WTC11 (cell line): ENCODE data around the gene FXYD6. TPM values are rescaled to one million over a fixed set of nuclear protein-coding genes. Genes with fewer than 3 reads are reported as not detected.

Experiments used
- ATAC-seq: fragments of 200-7000 bp; cut with Tn5 transposase; 2 replicates; pipeline ENCODE4 v1.10.0; 2021; ENCODE audit warnings: mild to moderate bottlenecking, moderate library complexity
- CTCF ChIA-PET: fragments of 300-600 bp; sonication (Branson Sonifier 250); formaldehyde crosslinking; loops from one replicate; lab custom pipeline; 2021; ENCODE audit warnings: antibody characterized with exemption; lab: Charles Lee
- POLR2A ChIA-PET: fragments of 350-600 bp; sonication (Branson Sonifier 250); formaldehyde crosslinking; loops from one replicate; lab custom pipeline; 2021; ENCODE audit warnings: antibody characterized with exemption; lab: Charles Lee
- DNase-seq: peaks from one replicate; pipeline ENCODE4 v3.0.0; 2021; ENCODE audit warnings: low spot score
- H3K27ac Mint-ChIP-seq: 2 replicates; pipeline ENCODE4 v1.8.0; 2021; ENCODE audit warnings: mixed read lengths
- H3K27me3 Mint-ChIP-seq: 2 replicates; pipeline ENCODE4 v1.8.0; 2021; ENCODE audit warnings: low read depth, mild to moderate bottlenecking, moderate library complexity, mixed read lengths
- H3K36me3 Mint-ChIP-seq: 2 replicates; pipeline ENCODE4 v1.8.0; 2021; ENCODE audit warnings: mixed read lengths
- H3K4me1 Mint-ChIP-seq: 2 replicates; pipeline ENCODE4 v1.8.0; 2022; ENCODE audit warnings: mixed read lengths
- H3K4me3 Mint-ChIP-seq: 2 replicates; pipeline ENCODE4 v1.8.0; 2021; ENCODE audit warnings: mild to moderate bottlenecking, moderate library complexity, mixed read lengths
- H3K9me3 Mint-ChIP-seq: 2 replicates; pipeline ENCODE4 v1.8.0; 2021; ENCODE audit warnings: mixed read lengths
- AFF4 ChIP-seq: sonication (generic); formaldehyde crosslinking; IDR thresholded peaks from 2 replicates; pipeline ENCODE4 v1.8.1; 2023; ENCODE audit warnings: mild to moderate bottlenecking, missing genetic modification reagents, borderline replicate concordance
- AR ChIP-seq: fragments of 250-450 bp; sonication (Bioruptor Pico); IDR thresholded peaks from 2 replicates; pipeline ENCODE4 v1.9.0; 2021; ENCODE audit warnings: mild to moderate bottlenecking
- ATF3 ChIP-seq: sonication (generic); formaldehyde crosslinking; conservative IDR thresholded peaks from 2 replicates; pipeline ENCODE4 v1.8.1; 2022; ENCODE audit warnings: mild to moderate bottlenecking, missing genetic modification reagents
- E2F4 ChIP-seq: sonication (generic); formaldehyde crosslinking; IDR thresholded peaks from 2 replicates; pipeline ENCODE4 v1.8.1; 2022; ENCODE audit warnings: low read depth, mild to moderate bottlenecking, moderate library complexity, missing genetic modification reagents, borderline replicate concordance
- EMX1 ChIP-seq: fragments of 250-450 bp; sonication (Bioruptor Pico); IDR thresholded peaks from 2 replicates; pipeline ENCODE4 v1.8.0; 2021; ENCODE audit warnings: mild to moderate bottlenecking
- HMGA2 ChIP-seq: fragments of 250-450 bp; sonication (Bioruptor Pico); IDR thresholded peaks from 2 replicates; pipeline ENCODE4 v1.4.0; 2021; ENCODE audit warnings: mild to moderate bottlenecking, moderate library complexity
- IRF2 ChIP-seq: sonication (generic); formaldehyde crosslinking; IDR thresholded peaks from 2 replicates; pipeline ENCODE4 v1.8.0; 2022; ENCODE audit warnings: low read depth, missing genetic modification reagents, borderline replicate concordance
- JUN ChIP-seq: sonication (generic); formaldehyde crosslinking; IDR thresholded peaks from 2 replicates; pipeline ENCODE4 v1.8.0; 2023; ENCODE audit warnings: mild to moderate bottlenecking, missing genetic modification reagents
- MYBL2 ChIP-seq: sonication (generic); formaldehyde crosslinking; IDR thresholded peaks from 2 replicates; pipeline ENCODE4 v1.8.1; 2023; ENCODE audit warnings: mild to moderate bottlenecking, moderate library complexity, missing genetic modification reagents
- NFE2L1 ChIP-seq: sonication (generic); formaldehyde crosslinking; IDR thresholded peaks from 2 replicates; pipeline ENCODE4 v1.8.1; 2023; ENCODE audit warnings: missing genetic modification reagents
- NFYB ChIP-seq: sonication (generic); formaldehyde crosslinking; conservative IDR thresholded peaks from 2 replicates; pipeline ENCODE4 v1.8.0; 2022; ENCODE audit warnings: low read depth, missing genetic modification reagents
- PRRX2 ChIP-seq: fragments of 250-450 bp; sonication (Bioruptor Pico); IDR thresholded peaks from 2 replicates; pipeline ENCODE4 v1.8.0; 2021; ENCODE audit warnings: mild to moderate bottlenecking
- TEAD1 ChIP-seq: sonication (generic); formaldehyde crosslinking; IDR thresholded peaks from 2 replicates; pipeline ENCODE4 v1.8.0; 2022; ENCODE audit warnings: mild to moderate bottlenecking, missing genetic modification reagents
- TEAD4 ChIP-seq: sonication (generic); formaldehyde crosslinking; IDR thresholded peaks from 2 replicates; pipeline ENCODE4 v1.8.0; 2022; ENCODE audit warnings: mild to moderate bottlenecking, missing genetic modification reagents
- ZNF138 ChIP-seq: sonication (generic); formaldehyde crosslinking; conservative IDR thresholded peaks from 2 replicates; pipeline ENCODE4 v1.8.1; 2022; ENCODE audit warnings: mild to moderate bottlenecking, moderate library complexity, missing genetic modification reagents
- ZNF263 ChIP-seq: sonication (generic); formaldehyde crosslinking; IDR thresholded peaks from 2 replicates; pipeline ENCODE4 v1.8.1; 2022; ENCODE audit warnings: low read depth, mild to moderate bottlenecking, moderate library complexity, missing genetic modification reagents
- ZNF317 ChIP-seq: sonication (generic); formaldehyde crosslinking; IDR thresholded peaks from 2 replicates; pipeline ENCODE4 v1.8.1; 2023; ENCODE audit warnings: low read depth, mild to moderate bottlenecking, moderate library complexity, missing genetic modification reagents, borderline replicate concordance
- ZNF416 ChIP-seq: fragments of 250-450 bp; sonication (Bioruptor Pico); IDR thresholded peaks from 2 replicates; pipeline ENCODE4 v1.9.0; 2021; ENCODE audit warnings: mild to moderate bottlenecking, inconsistent platforms
- total RNA-seq: library from RNA; stranded (reverse); gene quantifications from 3 replicates; pipeline ENCODE4 v1.2.3, GENCODE V29; 2021
- TF ChIP-seq, protein P1 (sequence below): sonication (generic); formaldehyde crosslinking; IDR thresholded peaks from 2 replicates; pipeline ENCODE4 v1.8.1; 2023; ENCODE audit warnings: mild to moderate bottlenecking, missing genetic modification reagents, moderate library complexity
- TF ChIP-seq, protein P2 (sequence below): fragments of 250-450 bp; sonication (Bioruptor Pico); IDR thresholded peaks from 2 replicates; pipeline ENCODE4 v1.9.0; 2021; ENCODE audit warnings: mild to moderate bottlenecking

The FXYD6 gene
- total RNA-seq, 1 experiment from 2014 or later: 26.2 TPM

- TF ChIP-seq AFF4 (CRISPR knock-in tag): no peak
- no peak for TF ChIP-seq IRF2 (CRISPR knock-in tag)
- no peak for TF ChIP-seq HMGA2
- no peak for TF ChIP-seq ZNF317 (CRISPR knock-in tag)
- no peak for TF ChIP-seq EMX1 (CRISPR knock-in tag)
- TF ChIP-seq PRRX2: no peak
- TF ChIP-seq, protein P1, sequence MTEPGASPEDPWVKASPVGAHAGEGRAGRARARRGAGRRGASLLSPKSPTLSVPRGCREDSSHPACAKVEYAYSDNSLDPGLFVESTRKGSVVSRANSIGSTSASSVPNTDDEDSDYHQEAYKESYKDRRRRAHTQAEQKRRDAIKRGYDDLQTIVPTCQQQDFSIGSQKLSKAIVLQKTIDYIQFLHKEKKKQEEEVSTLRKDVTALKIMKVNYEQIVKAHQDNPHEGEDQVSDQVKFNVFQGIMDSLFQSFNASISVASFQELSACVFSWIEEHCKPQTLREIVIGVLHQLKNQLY (CRISPR knock-in tag): no peak
These were observed 32.6 kb upstream of the FXYD6 start (continued) for GRCh38 chr11:117908959-117909610.

DNA sequence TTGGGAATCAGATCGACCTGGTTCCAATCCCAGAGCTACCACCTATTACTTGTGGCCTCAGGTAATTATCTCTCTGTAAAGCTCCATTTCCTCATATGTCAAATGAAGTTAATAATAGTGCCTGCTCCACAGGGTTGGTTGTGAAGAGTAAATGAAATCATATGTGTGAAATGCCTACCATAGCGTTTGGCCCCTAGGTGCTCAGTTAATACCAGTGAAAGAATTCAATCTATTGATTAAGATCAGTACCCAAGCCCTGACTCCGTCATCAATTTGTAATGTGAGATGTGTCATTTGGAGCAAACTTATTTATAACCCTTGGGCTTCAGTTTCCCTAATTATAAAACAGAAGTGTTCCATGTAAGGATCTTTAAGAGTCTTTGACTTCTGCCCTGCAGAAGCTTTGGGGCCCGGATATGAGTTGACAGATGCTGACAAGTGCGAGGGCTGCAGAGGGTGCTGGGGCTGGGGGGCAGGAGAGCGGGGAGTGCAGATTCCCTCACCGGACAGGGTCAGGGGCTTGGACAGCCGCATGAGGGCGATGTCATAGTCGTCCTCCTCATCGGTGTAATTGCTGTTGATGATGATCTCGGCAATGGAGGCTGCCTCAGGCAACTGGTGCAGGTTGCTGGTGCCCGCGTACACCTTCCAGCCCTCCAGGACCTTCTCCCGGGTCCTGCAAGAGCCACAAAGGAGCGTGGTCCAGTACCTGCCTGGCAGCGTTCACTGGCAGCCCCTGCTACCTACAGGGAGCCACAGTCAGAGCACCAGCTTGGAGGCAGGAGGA lies 31.8 kb upstream of the FXYD6 start:
- DNase-seq: no peak
- CTCF ChIA-PET: interaction anchor here (0.7 to 5.7 kb wide), 14 partner anchors 16 to 482 kb away, joined by 3 to 83 read pairs (median 4); partner anchors contain the start of gene FXYD2
- TF ChIP-seq TEAD1 (CRISPR knock-in tag): no peak
- TF ChIP-seq NFE2L1 (CRISPR knock-in tag): no peak
- no peak for TF ChIP-seq ZNF263 (CRISPR knock-in tag)
- TF ChIP-seq ZNF416 (CRISPR knock-in tag): no peak
- no peak for TF ChIP-seq MYBL2 (CRISPR knock-in tag)
- TF ChIP-seq, protein P2, sequence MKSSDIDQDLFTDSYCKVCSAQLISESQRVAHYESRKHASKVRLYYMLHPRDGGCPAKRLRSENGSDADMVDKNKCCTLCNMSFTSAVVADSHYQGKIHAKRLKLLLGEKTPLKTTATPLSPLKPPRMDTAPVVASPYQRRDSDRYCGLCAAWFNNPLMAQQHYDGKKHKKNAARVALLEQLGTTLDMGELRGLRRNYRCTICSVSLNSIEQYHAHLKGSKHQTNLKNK (CRISPR knock-in tag): no peak
- no peak for TF ChIP-seq TEAD4 (CRISPR knock-in tag)
- TF ChIP-seq NFYB (CRISPR knock-in tag): no peak
- TF ChIP-seq ATF3 (CRISPR knock-in tag): no peak
- TF ChIP-seq E2F4 (CRISPR knock-in tag): no peak
- TF ChIP-seq ZNF138 (CRISPR knock-in tag): no peak
- no peak for TF ChIP-seq JUN (CRISPR knock-in tag)
- TF ChIP-seq AR (CRISPR knock-in tag): no peak
- TF ChIP-seq, protein P1 (CRISPR knock-in tag): no peak
- TF ChIP-seq, all 79 proteins: peak for 0
- peaks cover 15% of the 10 kb centered on the region for H3K4me1 Mint-ChIP-seq
- no peaks in the 10 kb centered on the region for H3K9me3 Mint-ChIP-seq
- H3K27ac Mint-ChIP-seq: no peak overlapping the region
- peak overlapping the region; percentile 35; the same call in 1 of the 2 replicates for H3K4me3 Mint-ChIP-seq
- ATAC-seq: no peak
- no peaks in the 10 kb centered on the region for H3K36me3 Mint-ChIP-seq
- POLR2A ChIA-PET: no interaction called here
- no peaks in the 10 kb centered on the region; the same call in 1 of the 2 replicates for H3K27me3 Mint-ChIP-seq
